GM12878 (cell line): ENCODE results near the gene SPTBN1. TPM values are rescaled to one million over a fixed set of nuclear protein-coding genes. Genes with fewer than 3 reads are reported as not detected.

ENCODE experiments used
- ATAC-seq: fragments of 200-7000 bp; cut with Tn5 transposase; 3 replicates; pipeline ENCODE4 v1.9.1; 2020; ENCODE audit warnings: mild to moderate bottlenecking, moderate library complexity
- BruUV-seq: library from RNA; stranded (reverse); fragments of 400-500 nt; replicated peaks from 2 replicates; lab custom pipeline; 2021; lab: Mats Ljungman, UMichigan
- CTCF ChIA-PET: fragments of 300-600 bp; sonication (Branson Sonifier 250); formaldehyde crosslinking; extraction: SDS; loops from one replicate; lab custom pipeline; 2021; ENCODE audit warnings: inconsistent platforms; lab: Yijun Ruan, JAX
- POLR2A ChIA-PET: fragments of 350-600 bp; formaldehyde crosslinking; extraction: SDS; loops from one replicate; lab custom pipeline; 2021; ENCODE audit warnings: inconsistent platforms; lab: Charles Lee
- RAD21 ChIA-PET: fragments of 300-600 bp; sonication (Branson Sonifier 250); formaldehyde crosslinking; loops from one replicate; lab custom pipeline; 2023; ENCODE audit warnings: antibody characterized with exemption; ENCODE audit not compliant: unreplicated experiment; lab: Charles Lee
- SMC1A ChIA-PET: fragments of 300-600 bp; sonication (Branson Sonifier 250); formaldehyde crosslinking; loops from one replicate; lab custom pipeline; 2023; ENCODE audit not compliant: unreplicated experiment, uncharacterized antibody; lab: Charles Lee
- DNase-seq: peaks from one replicate; pipeline ENCODE4 v3.0.0-alpha.2; 2011; ENCODE audit warnings: low read depth, low spot score
- FAIRE-seq: peaks from 3 replicates; lab custom pipeline; 2011; peaks lifted over from hg19 to GRCh38; lab: Jason Lieb, UNC
- H2AFZ ChIP-seq: 2 replicates; pipeline ENCODE4 v1.6.0; 2011; ENCODE audit warnings: low read depth, low read length, control low read depth; ENCODE audit not compliant: control insufficient read depth
- H3K27ac ChIP-seq: 2 replicates; pipeline ENCODE4 v1.5.1; 2011; ENCODE audit warnings: control low read depth; ENCODE audit not compliant: control insufficient read depth, insufficient read depth
- H3K27me3 ChIP-seq, 2 experiments: replicated peaks in 1 of 2; 2 replicates each; pipeline versions ENCODE4 v1.6.0 to v1.6.1; 2011; ENCODE audit warnings: low read length in 1 of 2; ENCODE audit not compliant: control insufficient read depth in 2 of 2, insufficient read depth in 2 of 2
- H3K36me3 ChIP-seq, 2 experiments: 2 replicates each; pipeline ENCODE4 v1.5.1; 2011; ENCODE audit warnings: low read length in 1 of 2; ENCODE audit not compliant: control insufficient read depth in 2 of 2, insufficient read depth in 2 of 2
- H3K4me1 ChIP-seq: 2 replicates; pipeline ENCODE4 v1.6.1; 2011; ENCODE audit warnings: mild to moderate bottlenecking, low read length, moderate library complexity, mixed read lengths; ENCODE audit not compliant: control insufficient read depth, insufficient read depth
- H3K4me2 ChIP-seq: 2 replicates; pipeline ENCODE4 v1.6.0; 2011; ENCODE audit warnings: control low read depth; ENCODE audit not compliant: control insufficient read depth, insufficient read depth
- H3K4me3 ChIP-seq: fragments of 200-600 bp; sonication (generic); 2 replicates; pipeline ENCODE4 v1.5.1; 2016
- H3K79me2 ChIP-seq: 2 replicates; pipeline ENCODE4 v1.6.0; 2011; ENCODE audit warnings: low read length; ENCODE audit not compliant: control insufficient read depth, insufficient read depth
- H3K9ac ChIP-seq: 2 replicates; pipeline ENCODE4 v1.8.0; 2011; ENCODE audit warnings: low read length, control low read depth, mixed read lengths; ENCODE audit not compliant: control insufficient read depth, insufficient read depth
- H3K9me3 ChIP-seq: replicated peaks from 3 replicates; pipeline ENCODE4 v1.5.1; 2011; ENCODE audit warnings: mild to moderate bottlenecking, low read length; ENCODE audit not compliant: control insufficient read depth, insufficient read depth
- H4K20me1 ChIP-seq: 2 replicates; pipeline ENCODE4 v1.6.0; 2011; ENCODE audit not compliant: control insufficient read depth, insufficient read depth
- MXI1 ChIP-seq: fragments of 150-350 bp; IDR thresholded peaks from 2 replicates; pipeline ENCODE4 v1.6.1; 2011; ENCODE audit warnings: low read depth, mild to moderate bottlenecking, inconsistent platforms, low read length, improper control_type of control experiment
- SP1 ChIP-seq: IDR thresholded peaks from one replicate; pipeline ENCODE4 v1.6.1; 2011; ENCODE audit warnings: low read depth, low read length
- YY1 ChIP-seq: IDR thresholded peaks from 2 replicates; pipeline ENCODE4 v1.6.1; 2011; ENCODE audit warnings: low read depth, mild to moderate bottlenecking, low read length
- WGBS: methylation state at CpG from one replicate; pipeline ENCODE4 v1.1.6; 2016; ENCODE audit warnings: low lambda C conversion rate; ENCODE audit not compliant: insufficient replicate concordance, insufficient coverage; ENCODE audit errors: missing lambda C conversion rate; 5-methylcytosine and 5-hydroxymethylcytosine counted together
- in situ Hi-C: fragments of 300-500 bp; cut with MboI; formaldehyde crosslinking; loops from 9 replicates; pipeline ENCODE4 v1.14.3; 2018; ENCODE audit warnings: mixed read lengths
- intact Hi-C: fragments of 100-400 bp; cut with micrococcal nuclease; formaldehyde crosslinking; loops from one replicate; pipeline ENCODE4 v1.14.2; 2022; ENCODE audit not compliant: unreplicated experiment
- polyA plus RNA-seq, 11 experiments: library from polyadenylated mRNA; depleted of rRNA in 4 of 11; unstranded in 6 of 11; stranded (reverse) in 5 of 11; fragments of >200 nt; fragmentation: Nextera tagmentation in 4 of 11; fragmentation: Illumina TruSeq in 1 of 11; extraction: Ambion mirVana in 4 of 11; extraction: Trizol in 1 of 11; gene quantifications; 1 replicate in 1 of 11; 2 replicates in 10 of 11; pipeline versions ENCODE4 v1.2.1 to v1.2.3, GENCODE V29; 2011 to 2016; ENCODE audit warnings: inconsistent platforms in 2 of 11, missing spikeins in 2 of 11, low read depth in 1 of 11
- total RNA-seq, 4 experiments: library from RNA; depleted of rRNA in 3 of 4; stranded (reverse); fragments of >200 nt in 3 of 4; fragmentation: Illumina TruSeq in 1 of 4; extraction: Trizol in 1 of 4; gene quantifications; 2 replicates each; pipeline versions ENCODE4 v1.2.1 to v1.2.3, GENCODE V29; 2013 to 2021
- TF ChIP-seq, protein P1 (sequence below): fragments of 450-650 bp; IDR thresholded peaks from 2 replicates; pipeline ENCODE4 v1.6.1; 2014; ENCODE audit warnings: mild to moderate bottlenecking

The SPTBN1 gene
- total and polyA plus RNA-seq, 10 of the 15 experiments (the other 5 are each of a cell fraction or from before 2014, with no cell fraction given), result 20.6 to 154 (median 76.7) TPM

DNA sequence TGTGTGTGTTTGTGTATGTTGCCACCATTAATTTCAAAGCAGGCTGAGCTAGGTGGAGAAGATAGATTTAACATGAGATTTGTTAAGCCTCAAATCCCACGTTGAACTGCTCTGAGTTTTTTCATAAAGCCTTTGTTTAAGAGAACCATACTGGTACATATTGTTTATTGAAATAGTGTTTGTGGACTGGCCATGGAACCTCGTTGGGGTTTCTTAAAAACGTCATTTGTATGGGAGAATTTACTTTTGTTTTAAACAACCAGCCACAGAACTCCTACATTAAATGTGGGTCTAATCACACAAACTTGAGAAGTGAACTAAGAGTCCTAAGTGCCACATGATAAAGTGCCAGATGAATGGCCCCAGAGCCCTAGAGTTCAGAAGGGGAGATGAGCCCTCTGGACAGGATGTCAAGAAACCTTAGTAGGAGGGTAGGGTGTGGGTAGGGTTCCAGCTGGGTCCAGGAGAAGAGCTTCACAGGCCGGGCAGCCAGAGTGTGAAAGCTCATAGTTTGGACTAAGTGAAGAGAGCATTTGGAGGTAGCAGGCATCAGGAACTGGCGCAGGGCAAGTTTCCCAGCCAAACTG, 146.7 kb downstream of the SPTBN1 start (continued):
- TF ChIP-seq, protein P1, sequence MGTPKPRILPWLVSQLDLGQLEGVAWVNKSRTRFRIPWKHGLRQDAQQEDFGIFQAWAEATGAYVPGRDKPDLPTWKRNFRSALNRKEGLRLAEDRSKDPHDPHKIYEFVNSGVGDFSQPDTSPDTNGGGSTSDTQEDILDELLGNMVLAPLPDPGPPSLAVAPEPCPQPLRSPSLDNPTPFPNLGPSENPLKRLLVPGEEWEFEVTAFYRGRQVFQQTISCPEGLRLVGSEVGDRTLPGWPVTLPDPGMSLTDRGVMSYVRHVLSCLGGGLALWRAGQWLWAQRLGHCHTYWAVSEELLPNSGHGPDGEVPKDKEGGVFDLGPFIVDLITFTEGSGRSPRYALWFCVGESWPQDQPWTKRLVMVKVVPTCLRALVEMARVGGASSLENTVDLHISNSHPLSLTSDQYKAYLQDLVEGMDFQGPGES, result no peak
- TF ChIP-seq SP1 (no peak), YY1 (no peak)

DNA sequence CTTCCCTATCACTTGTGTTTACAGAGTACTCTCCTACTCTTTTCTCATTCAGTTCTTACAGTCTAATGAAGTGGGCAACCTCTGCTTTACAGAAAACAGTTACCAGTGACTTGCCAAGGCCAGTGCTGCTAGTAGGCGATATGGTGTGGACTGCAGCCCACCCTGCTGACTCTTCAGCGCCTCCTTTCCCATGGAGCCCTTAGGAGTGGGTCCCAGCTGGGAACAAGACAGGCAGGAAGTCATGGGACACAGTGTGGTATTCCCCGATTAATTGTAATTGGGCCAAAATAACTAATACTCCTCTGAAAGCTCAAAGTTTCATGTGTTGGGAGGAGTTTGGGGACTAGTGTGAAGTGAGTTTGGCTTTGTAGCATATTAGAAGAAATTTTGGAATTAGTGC, 147.2 kb downstream of the SPTBN1 start:
- Histone ChIP-seq H3K4me1 (peaks cover 26% of the 10 kb centered on the region), H3K27ac (peak overlapping the region; percentile 2; the same call in 1 of the 2 replicates), H3K4me2 (no peak overlapping the region; the same call in 1 of the 2 replicates), H3K79me2 (peaks cover 96% of the 10 kb centered on the region), H2AFZ (no peak overlapping the region), H3K36me3 (peaks cover 18 to 29% of the 10 kb centered on the region in 2 experiments)
- ATAC-seq (peak; percentile 37), DNase-seq (no peak), FAIRE-seq (no peak)
- ChIA-PET SMC1A (interaction anchor here (0.6 to 8.4 kb wide), 11 partner anchors 8 to 266 kb away, joined by 3 to 54 read pairs (median 6); no protein-coding TSS in a partner anchor), CTCF (interaction anchor here (0.6 to 2.2 kb wide), 7 partner anchors 8 to 311 kb away, joined by 3 to 7 read pairs (median 4); no protein-coding TSS in a partner anchor)
- TSS peak; percentile 1 for BruUV-seq
- in situ Hi-C loops (no loop called here), intact Hi-C loops (no loop called here)
- no peak for TF ChIP-seq MXI1
- TF ChIP-seq, all 136 proteins: peak for 0
- 76% methylated on average over 3 of the region's 3 CpGs for WGBS
- Histone ChIP-seq H3K27me3 (no peaks in the 10 kb centered on the region), H3K4me3 (no peak overlapping the region), H3K9ac (no peak overlapping the region), H3K9me3 (no peaks in the 10 kb centered on the region), H4K20me1 (no peaks in the 10 kb centered on the region; the same call in 1 of the 2 replicates)
- RAD21 ChIA-PET, result interaction anchor here (1.0 to 2.6 kb wide), 5 partner anchors 11 to 80 kb away, joined by 3 to 15 read pairs (median 4); no protein-coding TSS in a partner anchor
- POLR2A ChIA-PET, result interaction anchor here (1.0 to 2.3 kb wide), 7 partner anchors 14 to 44 kb away, joined by 3 to 15 read pairs (median 5); no protein-coding TSS in a partner anchor
